ENCODE data around the gene PARD3.
A peak's percentile ranks its signal among the peaks of the same experiment; 100 is the strongest.

Gene PARD3

GRCh38 chr10:34824870-34825269, 9.8 kb upstream of the PARD3 start:
- DNase-seq = no peak

GRCh38 chr10:34821587-34822585, 6.8 kb upstream of the PARD3 start:
- no peak for DNase-seq

- DNase-seq = no peak
Observed at GRCh38 chr10:34817586-34817985, 2.5 kb upstream of the PARD3 start.

GRCh38 chr10:34817054-34817453, 2.0 kb upstream of the PARD3 start:
- no peak for DNase-seq

- DNase-seq = no peak
Observed at GRCh38 chr10:34816501-34817002, 1.5 kb upstream of the PARD3 start.

- no peak for DNase-seq
Observed at GRCh38 chr10:34816085-34816496, 995 bp upstream of the PARD3 start.

- no peak for DNase-seq
Observed at GRCh38 chr10:34814913-34815184, 247 bp downstream of the PARD3 start.

- no peak for DNase-seq
Observed at GRCh38 chr10:34814223-34814912, 728 bp downstream of the PARD3 start.

GRCh38 chr10:34813626-34814222, 1.4 kb downstream of the PARD3 start:
- DNase-seq = no peak

GRCh38 chr10:34812771-34813170, 2.3 kb downstream of the PARD3 start:
- no peak for DNase-seq

- DNase-seq = peak; percentile 71
Observed at GRCh38 chr10:34811968-34812514, 3.1 kb downstream of the PARD3 start.

- no peak for DNase-seq
Observed at GRCh38 chr10:34811126-34811967, 3.7 kb downstream of the PARD3 start.

- DNase-seq = no peak
Observed at GRCh38 chr10:34809796-34810195, 5.3 kb downstream of the PARD3 start.

GRCh38 chr10:34808801-34809745, 6.0 kb downstream of the PARD3 start:
- no peak for DNase-seq

GRCh38 chr10:34808336-34808735, 6.8 kb downstream of the PARD3 start:
- DNase-seq = no peak

GRCh38 chr10:34804306-34804705, 10.8 kb downstream of the PARD3 start:
- no peak for DNase-seq

- DNase-seq = no peak
Observed at GRCh38 chr10:34802692-34803091, 12.4 kb downstream of the PARD3 start.

- no peak for DNase-seq
Observed at GRCh38 chr10:34801097-34801733, 13.9 kb downstream of the PARD3 start.

- DNase-seq = no peak
Observed at GRCh38 chr10:34800624-34801023, 14.5 kb downstream of the PARD3 start.

GRCh38 chr10:34798654-34799053, 16.4 kb downstream of the PARD3 start:
- DNase-seq = no peak

- no peak for DNase-seq
Observed at GRCh38 chr10:34797155-34797554, 17.9 kb downstream of the PARD3 start.

Measured in NCI-H1694 treated with DMSO at 0.1 percent for 48 hours (cell line).